GM18907 (cell line): Measurements from ENCODE around the gene FAM124B.

Source experiments
- ATAC-seq: cut with Tn5 transposase; IDR thresholded peaks from one replicate; pipeline ENCODE4 v1.9.1; 2021; ENCODE audit warnings: mild to moderate bottlenecking, moderate library complexity; ENCODE audit not compliant: unreplicated experiment

Gene FAM124B

GRCh38 chr2:224401641-224402342, at the start of gene FAM124B:
TSS of gene FAM124B (minus strand) at chr2:224402107. CDS start at chr2:224401768, 339 bp downstream.
- ATAC-seq = peak; percentile 69

- no peak for ATAC-seq
Observed at GRCh38 chr2:224449212-224450147, 47.6 kb upstream of the FAM124B start.

GRCh38 chr2:224448236-224448635, 46.3 kb upstream of the FAM124B start:
- no peak for ATAC-seq

GRCh38 chr2:224444783-224445182, 42.9 kb upstream of the FAM124B start:
- no peak for ATAC-seq

- no peak for ATAC-seq
Observed at GRCh38 chr2:224444021-224444420, 42.1 kb upstream of the FAM124B start.

GRCh38 chr2:224442071-224442967, 40.4 kb upstream of the FAM124B start:
- peak; percentile 54 for ATAC-seq

GRCh38 chr2:224440988-224441387, 39.1 kb upstream of the FAM124B start:
- no peak for ATAC-seq

GRCh38 chr2:224438726-224439125, 36.8 kb upstream of the FAM124B start:
- no peak for ATAC-seq

- ATAC-seq = no peak
Observed at GRCh38 chr2:224436634-224437033, 34.7 kb upstream of the FAM124B start.

- ATAC-seq = no peak
Observed at GRCh38 chr2:224434618-224435017, 32.7 kb upstream of the FAM124B start.

GRCh38 chr2:224433442-224433841, 31.5 kb upstream of the FAM124B start:
- ATAC-seq = no peak

- ATAC-seq = no peak
Observed at GRCh38 chr2:224432003-224432579, 30.2 kb upstream of the FAM124B start.

- no peak for ATAC-seq
Observed at GRCh38 chr2:224429441-224429810, 27.5 kb upstream of the FAM124B start.

GRCh38 chr2:224428787-224429440, 27.0 kb upstream of the FAM124B start:
- ATAC-seq = no peak

GRCh38 chr2:224427471-224427870, 25.6 kb upstream of the FAM124B start:
- ATAC-seq = no peak

GRCh38 chr2:224426656-224427055, 24.7 kb upstream of the FAM124B start:
- no peak for ATAC-seq

GRCh38 chr2:224421065-224421464, 19.2 kb upstream of the FAM124B start:
- ATAC-seq = no peak

- no peak for ATAC-seq
Observed at GRCh38 chr2:224417947-224418346, 16.0 kb upstream of the FAM124B start.

GRCh38 chr2:224417361-224417729, 15.4 kb upstream of the FAM124B start:
- no peak for ATAC-seq

GRCh38 chr2:224416656-224417360, 14.9 kb upstream of the FAM124B start:
- no peak for ATAC-seq
